Stomach (tissue), 9 donors: ENCODE data around the gene SLC6A17. TPM values are rescaled to one million over a fixed set of nuclear protein-coding genes. Genes with fewer than 3 reads are reported as not detected.

ENCODE experiments used
- DNase-seq, 2 donors: peaks; one replicate each; pipeline versions ENCODE4 v3.0.0 to v3.0.0-alpha.2; 2013 to 2019
- H3K27ac ChIP-seq, 5 donors: fragments of 200-600 bp in 4 of 5; sonication (generic) in 4 of 5; one replicate each; pipeline ENCODE4 v1.5.1; 2013 to 2019; ENCODE audit warnings: mild to moderate bottlenecking in 1 of 5, moderate library complexity in 1 of 5
- H3K27me3 ChIP-seq, 3 donors: fragments of 200-600 bp; sonication (generic); one replicate each; pipeline ENCODE4 v1.5.1; 2017 to 2019; ENCODE audit warnings: mixed run types in 1 of 3
- H3K36me3 ChIP-seq, 4 donors: fragments of 200-600 bp; sonication (generic); 1 replicate in 3 of 4; 2 replicates in 1 of 4; pipeline ENCODE4 v1.5.1; 2016 to 2019
- H3K4me1 ChIP-seq, 4 donors: fragments of 200-600 bp; sonication (generic); one replicate each; pipeline ENCODE4 v1.5.1; 2016 to 2019
- H3K4me3 ChIP-seq, 4 donors: fragments of 200-600 bp; sonication (generic) in 3 of 4; one replicate each; pipeline ENCODE4 v1.5.1; 2016 to 2019; ENCODE audit warnings: mild to moderate bottlenecking in 1 of 4
- H3K9me3 ChIP-seq, 4 donors: fragments of 200-600 bp; sonication (generic); one replicate each; pipeline ENCODE4 v1.5.1; 2016 to 2019
- EP300 ChIP-seq: sonication (generic); formaldehyde crosslinking; IDR thresholded peaks from one replicate; pipeline ENCODE4 v1.6.1; 2017; ENCODE audit warnings: antibody characterized with exemption
- POLR2A ChIP-seq, 4 donors: fragments of 450-650 bp; IDR thresholded peaks; one replicate each; pipeline ENCODE4 v1.6.1; 2016; ENCODE audit warnings: antibody characterized with exemption in 4 of 4, control low read depth in 2 of 4, mild to moderate bottlenecking in 1 of 4, moderate library complexity in 1 of 4
- POLR2AphosphoS5 ChIP-seq, 3 donors: sonication (generic); formaldehyde crosslinking; IDR thresholded peaks; one replicate each; pipeline ENCODE4 v1.6.1; 2016; ENCODE audit warnings: antibody characterized with exemption in 3 of 3
- WGBS, 5 donors: extraction: QIAGEN DNeasy Blood & Tissue Kit in 3 of 5; methylation state at CpG; one replicate each; pipeline versions ENCODE4 v1.1.5 to v1.1.7; 2013 to 2018; 5-methylcytosine and 5-hydroxymethylcytosine counted together
- intact Hi-C: fragments of 100-400 bp; cut with DNase I; formaldehyde crosslinking; loops from one replicate; pipeline ENCODE4 v1.15.1; 2023; ENCODE audit warnings: low total_unique reads
- polyA plus RNA-seq, 3 donors: library from polyadenylated mRNA; stranded (reverse); fragments of 200-250 nt; gene quantifications; one replicate each; pipeline ENCODE4 v1.2.3, GENCODE V29; 2013
- total RNA-seq, 5 donors: library from RNA; depleted of rRNA; stranded (reverse); fragments of >200 nt; gene quantifications; one replicate each; pipeline versions ENCODE4 v1.1.0 to v1.2.3, GENCODE V29; 2014 to 2016
- TF ChIP-seq, protein P1 (sequence below), 7 experiments: fragments of 450-650 bp in 4 of 7; fragments of 200-600 bp in 3 of 7; sonication (generic) in 3 of 7; IDR thresholded peaks; one replicate each; pipeline ENCODE4 v1.5.1; 2016 to 2019; ENCODE audit warnings: antibody characterized with exemption in 7 of 7, control low read depth in 2 of 7, mild to moderate bottlenecking in 1 of 7
- donor health status: healthy with polysubstance abuse.
- donor health status: Bipolar disorder and iron deficiency.
- donor health status: healthy.

Gene SLC6A17
- total and polyA plus RNA-seq, 8 donors, result 0.08 to 0.37 (median 0.14) TPM; not detected in 3

DNA sequence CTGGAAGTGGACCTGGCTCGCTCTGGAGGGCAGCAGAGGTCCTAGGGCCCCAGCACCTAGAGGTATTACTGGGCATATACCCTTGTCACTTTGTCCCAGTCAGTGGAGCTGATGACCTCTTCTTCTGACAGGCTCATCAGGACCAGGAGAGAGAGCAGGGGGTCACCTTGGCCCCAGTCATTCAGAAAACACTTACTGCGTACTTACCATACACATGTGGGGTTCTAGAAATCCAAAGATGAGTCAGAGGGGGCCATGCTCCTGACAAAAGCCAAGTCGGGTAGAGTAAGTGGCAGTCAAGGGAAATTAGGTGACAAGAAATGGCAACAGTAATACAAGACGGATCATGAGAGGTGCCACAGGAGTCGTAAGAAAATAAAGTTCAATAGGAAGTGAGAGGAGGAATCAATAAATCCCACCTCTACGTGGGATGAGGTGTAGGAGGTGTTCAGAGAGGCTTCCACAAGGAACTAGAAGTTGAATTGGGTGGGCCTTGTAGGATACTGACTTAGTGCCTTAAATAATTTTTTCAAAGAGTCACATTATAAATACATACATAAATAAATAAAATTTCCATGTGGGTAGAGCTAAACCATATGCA is 66.7 kb downstream of the SLC6A17 start:
- Histone ChIP-seq H3K36me3 (peaks cover 0 to 18% (median 6%) of the 10 kb centered on the region in 4 donors), H3K27me3 (peaks cover 0 to 3% (median 3%) of the 10 kb centered on the region in 3 donors), H3K4me1 (peaks cover 24 to 42% (median 35%) of the 10 kb centered on the region in 4 donors), H3K9me3 (no peaks in the 10 kb centered on the region), H3K4me3 (no peak overlapping the region), H3K27ac (no peak overlapping the region)
- no peak for TF ChIP-seq EP300
- intact Hi-C loops, result no loop called here
- DNase-seq, result no peak
- WGBS, 5 donors, result 86 to 90% (median 86%) methylated on average over 6 of the region's 6 CpGs

DNA sequence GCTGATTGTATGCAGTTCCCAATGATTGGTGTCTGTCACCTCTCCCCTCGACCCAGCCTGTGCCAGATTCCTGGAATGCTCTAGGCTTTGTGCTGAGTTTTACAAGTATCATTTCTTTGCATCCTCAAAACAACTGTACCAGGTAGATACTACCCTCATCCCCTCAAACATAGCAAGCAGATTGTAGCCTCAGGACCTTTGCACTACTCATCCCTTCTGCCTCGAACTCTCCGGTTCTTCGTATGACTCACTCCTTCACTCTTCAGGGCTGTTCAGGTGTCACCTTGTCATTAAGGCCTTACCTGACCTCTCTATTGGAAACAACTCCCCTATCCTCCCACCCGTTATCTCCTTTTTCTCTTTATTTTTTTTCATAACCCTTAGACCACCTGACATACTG is 67.8 kb downstream of the SLC6A17 start:
- no peak overlapping the region for H3K4me3 ChIP-seq
- peaks cover 0 to 27% (median 14%) of the 10 kb centered on the region in 4 donors for H3K36me3 ChIP-seq
- H3K9me3 ChIP-seq, result no peaks in the 10 kb centered on the region
- intact Hi-C loops, result no loop called here
- no peaks in the 10 kb centered on the region for H3K27me3 ChIP-seq
- H3K27ac ChIP-seq, result no peak overlapping the region
- DNase-seq, result no peak
- no peak for TF ChIP-seq POLR2A (IDR thresholded peaks at IDR 0.05)
- no peak for TF ChIP-seq EP300
- no peak for TF ChIP-seq POLR2AphosphoS5 (IDR thresholded peaks at IDR 0.05)
- TF ChIP-seq, protein P1, sequence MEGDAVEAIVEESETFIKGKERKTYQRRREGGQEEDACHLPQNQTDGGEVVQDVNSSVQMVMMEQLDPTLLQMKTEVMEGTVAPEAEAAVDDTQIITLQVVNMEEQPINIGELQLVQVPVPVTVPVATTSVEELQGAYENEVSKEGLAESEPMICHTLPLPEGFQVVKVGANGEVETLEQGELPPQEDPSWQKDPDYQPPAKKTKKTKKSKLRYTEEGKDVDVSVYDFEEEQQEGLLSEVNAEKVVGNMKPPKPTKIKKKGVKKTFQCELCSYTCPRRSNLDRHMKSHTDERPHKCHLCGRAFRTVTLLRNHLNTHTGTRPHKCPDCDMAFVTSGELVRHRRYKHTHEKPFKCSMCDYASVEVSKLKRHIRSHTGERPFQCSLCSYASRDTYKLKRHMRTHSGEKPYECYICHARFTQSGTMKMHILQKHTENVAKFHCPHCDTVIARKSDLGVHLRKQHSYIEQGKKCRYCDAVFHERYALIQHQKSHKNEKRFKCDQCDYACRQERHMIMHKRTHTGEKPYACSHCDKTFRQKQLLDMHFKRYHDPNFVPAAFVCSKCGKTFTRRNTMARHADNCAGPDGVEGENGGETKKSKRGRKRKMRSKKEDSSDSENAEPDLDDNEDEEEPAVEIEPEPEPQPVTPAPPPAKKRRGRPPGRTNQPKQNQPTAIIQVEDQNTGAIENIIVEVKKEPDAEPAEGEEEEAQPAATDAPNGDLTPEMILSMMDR (IDR thresholded peaks at IDR 0.05), result no peak
- WGBS, 5 donors, result 82 to 94% (median 92%) methylated on average over 5 of the region's 5 CpGs
- peaks cover 18 to 30% (median 26%) of the 10 kb centered on the region in 4 donors for H3K4me1 ChIP-seq

DNA sequence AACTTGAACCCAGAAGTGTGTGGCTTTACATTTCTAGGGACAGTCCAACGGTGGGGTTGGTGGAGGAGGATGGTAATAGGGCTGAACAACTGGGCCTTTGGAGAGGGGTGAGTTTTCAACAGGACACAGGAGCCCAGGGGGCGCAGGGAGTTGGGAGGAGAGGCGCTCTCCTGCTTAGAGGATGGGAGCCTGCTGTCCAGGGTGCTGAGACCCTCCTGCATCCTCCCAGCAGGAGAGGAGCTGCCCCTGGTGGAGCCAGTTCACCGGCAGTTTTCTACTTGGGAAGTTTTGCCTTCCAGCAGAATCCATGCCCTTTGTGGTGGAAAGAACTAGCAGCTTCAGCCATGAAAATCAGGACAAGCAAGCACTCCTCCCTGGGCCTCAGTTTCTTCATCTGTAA is 68.4 kb downstream of the SLC6A17 start:
- intact Hi-C loops, result no loop called here
- Histone ChIP-seq H3K27me3 (no peaks in the 10 kb centered on the region), H3K9me3 (no peaks in the 10 kb centered on the region)

DNA sequence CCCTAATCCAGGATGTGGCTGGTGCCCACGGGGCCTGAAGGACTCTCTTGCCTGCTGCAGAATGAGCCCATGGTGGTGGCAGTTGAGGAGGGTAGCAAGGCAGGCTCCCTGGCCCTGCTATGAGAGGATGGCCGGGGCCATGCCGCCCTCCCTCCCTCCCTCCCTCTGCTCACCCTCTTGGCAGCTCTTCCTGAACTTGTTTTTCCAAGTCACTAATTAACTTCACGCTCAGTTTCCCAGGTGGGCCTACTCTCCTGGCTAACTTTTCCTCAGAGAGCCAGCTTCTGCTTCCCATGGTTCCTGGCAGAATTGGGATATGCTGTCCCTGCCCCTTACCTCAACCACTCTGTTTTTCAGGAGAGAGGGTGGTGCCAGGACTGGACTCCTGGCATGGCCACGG is 70.0 kb downstream of the SLC6A17 start:
- peak overlapping the region in 1 of 5 donors; percentile 9 for H3K27ac ChIP-seq
- peak in 1 of 2 donors; percentile 53 for DNase-seq
- TF ChIP-seq POLR2AphosphoS5 (IDR thresholded peaks at IDR 0.05) (no peak), POLR2A (IDR thresholded peaks at IDR 0.05) (no peak), EP300 (no peak)
- TF ChIP-seq, protein P1 (IDR thresholded peaks at IDR 0.05), result no peak
- intact Hi-C loops, result no loop called here
- H3K4me1 ChIP-seq, result peaks cover 2 to 11% (median 7%) of the 10 kb centered on the region in 4 donors
- no peaks in the 10 kb centered on the region for H3K9me3 ChIP-seq
- peaks cover 0 to 40% (median 26%) of the 10 kb centered on the region in 4 donors for H3K36me3 ChIP-seq
- 37 to 59% (median 52%) methylated on average over 4 to 5 of the region's 5 CpGs for WGBS, 5 donors
- H3K27me3 ChIP-seq, result no peaks in the 10 kb centered on the region
- no peak overlapping the region for H3K4me3 ChIP-seq

More for the DNA sequence above, 68.4 kb downstream of the SLC6A17 start:
- H3K4me1 ChIP-seq, result peaks cover 16 to 24% (median 21%) of the 10 kb centered on the region in 4 donors
- peak in 1 of 2 donors; percentile 42 for DNase-seq
- WGBS, 5 donors, result 74 to 90% (median 88%) methylated on average over 3 to 4 of the region's 4 CpGs
- H3K4me3 ChIP-seq, result no peak overlapping the region
- H3K36me3 ChIP-seq, result peaks cover 0 to 33% (median 20%) of the 10 kb centered on the region in 4 donors
- no peak overlapping the region for H3K27ac ChIP-seq
- TF ChIP-seq EP300 (no peak), POLR2AphosphoS5 (IDR thresholded peaks at IDR 0.05) (no peak), POLR2A (IDR thresholded peaks at IDR 0.05) (no peak)
- TF ChIP-seq, protein P1 (IDR thresholded peaks at IDR 0.05), result no peak

DNA sequence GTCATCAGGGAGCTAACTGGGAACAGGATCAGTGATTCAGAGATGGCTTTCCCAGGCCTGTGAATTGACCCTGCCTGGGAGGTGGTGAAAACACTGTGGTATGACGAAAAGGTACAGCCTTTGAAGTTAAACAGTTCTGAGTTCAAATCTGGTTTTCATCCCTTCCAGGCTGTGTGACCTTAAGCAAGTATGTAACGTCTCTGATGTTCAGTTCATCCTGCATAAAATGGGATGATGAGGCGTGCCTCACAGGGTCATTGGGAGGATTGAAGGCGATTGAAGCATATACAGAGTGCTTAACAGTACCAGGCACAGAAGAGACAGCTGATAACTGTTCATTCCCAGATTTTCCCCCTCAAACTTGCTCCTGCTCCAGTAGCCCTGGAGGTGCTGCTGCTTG is 70.8 kb downstream of the SLC6A17 start:
- H3K27me3 ChIP-seq, result no peaks in the 10 kb centered on the region
- H3K36me3 ChIP-seq, result peaks cover 0 to 47% (median 31%) of the 10 kb centered on the region in 4 donors
- intact Hi-C loops, result no loop called here
- no peaks in the 10 kb centered on the region for H3K9me3 ChIP-seq
- no peak for DNase-seq
- H3K27ac ChIP-seq, result no peak overlapping the region
- no peak overlapping the region for H3K4me3 ChIP-seq
- H3K4me1 ChIP-seq, result peaks cover 0 to 4% (median 1%) of the 10 kb centered on the region in 4 donors
- TF ChIP-seq POLR2AphosphoS5 (IDR thresholded peaks at IDR 0.05), result no peak
- TF ChIP-seq POLR2A (IDR thresholded peaks at IDR 0.05), result no peak
- TF ChIP-seq, protein P1 (IDR thresholded peaks at IDR 0.05), result no peak
- TF ChIP-seq EP300, result no peak
- WGBS, 5 donors, result 92 to 96% (median 93%) methylated on average over 4 of the region's 4 CpGs
